ENCODE measurements around the gene ZNF407. TPM values are rescaled to one million over a fixed set of nuclear protein-coding genes. Genes with fewer than 3 reads are reported as not detected.

ZNF407 gene
- total and polyA plus RNA-seq, 12 donors: 2.5 to 14.9 (median 12.7) TPM

- H3K4me3 ChIP-seq: no peak overlapping the region
- DNase-seq (no peak), ATAC-seq (no peak)
- no peak for TF ChIP-seq CTCF (IDR thresholded peaks at IDR 0.05)
- 95 to 97% methylated on average over 4 of the region's 4 CpGs for WGBS, 2 donors
- no peaks in the 10 kb centered on the region for H3K27me3 ChIP-seq
- peaks cover 0 to 6% (median 0%) of the 10 kb centered on the region in 9 donors for H3K4me1 ChIP-seq
- H3K9me3 ChIP-seq: no peaks in the 10 kb centered on the region
- H3K36me3 ChIP-seq: peaks cover 0 to 21% (median 0%) of the 10 kb centered on the region in 9 donors
- H3K27ac ChIP-seq: no peak overlapping the region
- intact Hi-C loops (cut with DNase I): loop anchor here in 1 of 10 donors (10.0 kb wide), 1 partner anchor 209 kb away; no protein-coding TSS in a partner anchor
These were observed 67.7 kb downstream of the ZNF407 start for GRCh38 chr18:74665346-74665745.

GRCh38 chr18:74665905-74666304 lies 68.2 kb downstream of the ZNF407 start:
- WGBS, 2 donors: 92 to 94% methylated on average over 9 of the region's 9 CpGs
- intact Hi-C loops (cut with DNase I): loop anchor here in 1 of 10 donors (10.0 kb wide), 1 partner anchor 209 kb away; no protein-coding TSS in a partner anchor
- peaks cover 0 to 6% (median 0%) of the 10 kb centered on the region in 9 donors for H3K4me1 ChIP-seq
- H3K9me3 ChIP-seq: no peaks in the 10 kb centered on the region
- ATAC-seq (no peak), DNase-seq (no peak)
- H3K27me3 ChIP-seq: no peaks in the 10 kb centered on the region
- no peak overlapping the region for H3K4me3 ChIP-seq
- no peak overlapping the region for H3K27ac ChIP-seq
- peaks cover 0 to 21% (median 0%) of the 10 kb centered on the region in 9 donors for H3K36me3 ChIP-seq
- no peak for TF ChIP-seq CTCF (IDR thresholded peaks at IDR 0.05)

GRCh38 chr18:74669136-74669798 lies 71.6 kb downstream of the ZNF407 start:
- H3K4me3 ChIP-seq: no peak overlapping the region
- DNase-seq (no peak), ATAC-seq (no peak)
- H3K4me1 ChIP-seq: no peaks in the 10 kb centered on the region
- H3K27ac ChIP-seq: no peak overlapping the region
- 94 to 95% methylated on average over 8 of the region's 8 CpGs for WGBS, 2 donors
- H3K9me3 ChIP-seq: no peaks in the 10 kb centered on the region
- intact Hi-C loops (cut with DNase I): loop anchor here in 1 of 10 donors (10.0 kb wide), 1 partner anchor 206 kb away; no protein-coding TSS in a partner anchor
- peaks cover 0 to 14% (median 0%) of the 10 kb centered on the region in 9 donors for H3K36me3 ChIP-seq
- no peaks in the 10 kb centered on the region for H3K27me3 ChIP-seq
- TF ChIP-seq CTCF (IDR thresholded peaks at IDR 0.05): no peak

- Histone ChIP-seq H3K36me3 (peaks cover 0 to 18% (median 5%) of the 10 kb centered on the region in 9 donors), H3K27ac (no peak overlapping the region), H3K9me3 (peaks cover 0 to 9% (median 5%) of the 10 kb centered on the region in 11 donors), H3K27me3 (no peaks in the 10 kb centered on the region), H3K4me1 (no peaks in the 10 kb centered on the region), H3K4me3 (no peak overlapping the region)
- DNase-seq: no peak
- 90 to 92% methylated on average over 6 of the region's 6 CpGs for WGBS, 2 donors
- no peak for TF ChIP-seq CTCF (IDR thresholded peaks at IDR 0.05)
- intact Hi-C loops (cut with DNase I): loop anchor here in 1 of 10 donors (10.0 kb wide), 1 partner anchor 232 kb away; no protein-coding TSS in a partner anchor
- no peak for ATAC-seq
These were observed 74.7 kb downstream of the ZNF407 start for GRCh38 chr18:74672371-74672770.
